CD8-positive, alpha-beta memory T cell (primary cell): ENCODE results near the gene KLHL24. TPM values are rescaled to one million over a fixed set of nuclear protein-coding genes. Genes with fewer than 3 reads are reported as not detected.

Source experiments
- CTCF ChIA-PET: fragments of 350-600 bp; sonication (Branson Sonifier 250); formaldehyde crosslinking; loops from one replicate; lab custom pipeline; 2021; ENCODE audit warnings: antibody characterized with exemption; lab: Charles Lee
- POLR2A ChIA-PET: fragments of 350-600 bp; sonication (Branson Sonifier 250); formaldehyde crosslinking; loops from one replicate; lab custom pipeline; 2021; ENCODE audit warnings: antibody characterized with exemption; lab: Charles Lee
- DNase-seq, 5 donors: peaks; one replicate each; pipeline versions ENCODE4 v3.0.0 to v3.0.0-alpha.2; 2020 to 2022; ENCODE audit warnings: mixed read lengths in 1 of 5
- H3K27ac ChIP-seq: one replicate; pipeline ENCODE4 v1.7.0; 2013; ENCODE audit warnings: low read depth, mild to moderate bottlenecking, low read length, moderate library complexity
- H3K27me3 ChIP-seq: 2 replicates; pipeline ENCODE4 v1.7.0; 2013; ENCODE audit warnings: low read length, mild to moderate bottlenecking; ENCODE audit not compliant: insufficient read depth, poor library complexity, severe bottlenecking
- H3K36me3 ChIP-seq: 2 replicates; pipeline ENCODE4 v1.7.0; 2013; ENCODE audit warnings: mild to moderate bottlenecking, low read length, moderate library complexity; ENCODE audit not compliant: insufficient read depth
- H3K4me1 ChIP-seq: 2 replicates; pipeline ENCODE4 v1.7.0; 2013; ENCODE audit warnings: mild to moderate bottlenecking, low read length, moderate library complexity; ENCODE audit not compliant: insufficient read depth
- H3K4me3 ChIP-seq: 2 replicates; pipeline ENCODE4 v1.7.0; 2013; ENCODE audit warnings: mild to moderate bottlenecking, low read length
- H3K9me3 ChIP-seq: 2 replicates; pipeline ENCODE4 v1.7.0; 2013; ENCODE audit warnings: mild to moderate bottlenecking, low read length
- H3K27ac Mint-ChIP-seq, 8 donors: one replicate each; pipeline ENCODE4 v1.8.0; 2020 to 2021; ENCODE audit warnings: mixed read lengths in 8 of 8, mild to moderate bottlenecking in 6 of 8, inconsistent platforms in 3 of 8, moderate library complexity in 3 of 8
- H3K27me3 Mint-ChIP-seq, 2 donors: one replicate each; pipeline ENCODE4 v1.8.0; 2020 to 2021; ENCODE audit warnings: mixed read lengths in 2 of 2, mild to moderate bottlenecking in 1 of 2, moderate library complexity in 1 of 2
- H3K36me3 Mint-ChIP-seq, 3 donors: one replicate each; pipeline ENCODE4 v1.8.0; 2020 to 2021; ENCODE audit warnings: mixed read lengths in 3 of 3, inconsistent platforms in 1 of 3, mild to moderate bottlenecking in 1 of 3
- H3K4me1 Mint-ChIP-seq, 3 donors: one replicate each; pipeline ENCODE4 v1.8.0; 2020 to 2021; ENCODE audit warnings: mixed read lengths in 3 of 3, inconsistent platforms in 1 of 3, mild to moderate bottlenecking in 1 of 3
- H3K4me3 Mint-ChIP-seq, 7 donors: one replicate each; pipeline ENCODE4 v1.8.0; 2020 to 2021; ENCODE audit warnings: mixed read lengths in 7 of 7, mild to moderate bottlenecking in 6 of 7, moderate library complexity in 4 of 7, inconsistent platforms in 2 of 7
- H3K9me3 Mint-ChIP-seq, 5 donors: one replicate each; pipeline ENCODE4 v1.8.0; 2020 to 2022; ENCODE audit warnings: mixed read lengths in 5 of 5, mild to moderate bottlenecking in 3 of 5, moderate library complexity in 2 of 5, inconsistent platforms in 1 of 5
- polyA plus RNA-seq: library from polyadenylated mRNA; unstranded; fragments of 300-500 nt; fragmentation: Illumina TruSeq; gene quantifications from one replicate; pipeline ENCODE4 v1.2.3, GENCODE V29; 2021
- total RNA-seq, 2 experiments: library from RNA; stranded (reverse); gene quantifications; one replicate each; pipeline ENCODE4 v1.2.3, GENCODE V29; 2021

Gene KLHL24
- total RNA-seq (10 to 100 TPM; 13.4 to 16.9 TPM), polyA plus RNA-seq (44.9 TPM)

GRCh38 chr3:183635431-183636220 is at the start of gene KLHL24:
Gene KLHL24 (plus strand): TSS chr3:183635623. CDS start chr3:183650357, 14,734 bp downstream.
- H3K27me3 Mint-ChIP-seq = no peaks in the 10 kb centered on the region
- ChIA-PET CTCF (interaction anchor here (1.1 to 1.4 kb wide), 3 partner anchors 9 to 132 kb away, joined by 3 to 5 read pairs (median 4); no protein-coding TSS in a partner anchor), POLR2A (interaction anchor here (0.7 to 2.6 kb wide), 8 partner anchors 12 to 207 kb away, joined by 3 to 39 read pairs (median 6); partner anchors contain the start of genes KLHL6, MCF2L2 and YEATS2)
- Histone ChIP-seq H3K4me3 (peak within 1 kb of the TSS; percentile 94), H3K36me3 (no peaks in the 10 kb centered on the region), H3K27ac (peak within 1 kb of the TSS; percentile 96), H3K27me3 (no peaks in the 10 kb centered on the region), H3K4me1 (peaks cover 29% of the 10 kb centered on the region), H3K9me3 (no peaks in the 10 kb centered on the region)
- peak within 1 kb of the TSS; percentile 94 to 100 (median 95) for H3K4me3 Mint-ChIP-seq
- no peaks in the 10 kb centered on the region for H3K9me3 Mint-ChIP-seq
- H3K4me1 Mint-ChIP-seq = peaks cover 23 to 40% (median 36%) of the 10 kb centered on the region in 3 donors
- H3K36me3 Mint-ChIP-seq = peaks cover 0 to 15% (median 0%) of the 10 kb centered on the region in 3 donors
- H3K27ac Mint-ChIP-seq = peak within 1 kb of the TSS; percentile 92 to 98 (median 97)
- DNase-seq = peak; percentile 83 to 93 (median 87)

GRCh38 chr3:183586477-183586876 is 48.9 kb upstream of the KLHL24 start:
- DNase-seq = peak in 1 of 5 donors; percentile 22
- ChIA-PET POLR2A (interaction anchor here (1.2 kb wide), 1 partner anchor 51 kb away, joined by 3 read pairs; no protein-coding TSS in a partner anchor), CTCF (no interaction called here)
- Mint-ChIP-seq H3K4me3 (peak overlapping the region in 5 of 7 donors; percentile 1 to 39 (median 7)), H3K27ac (peak overlapping the region in 6 of 8 donors; percentile 8 to 68 (median 48)), H3K27me3 (peaks cover 0 to 1% of the 10 kb centered on the region in 2 donors), H3K4me1 (peaks cover 21 to 38% (median 24%) of the 10 kb centered on the region in 3 donors), H3K36me3 (no peaks in the 10 kb centered on the region), H3K9me3 (no peaks in the 10 kb centered on the region)
- no peak overlapping the region for H3K4me3 ChIP-seq
- H3K27me3 ChIP-seq = no peaks in the 10 kb centered on the region
- H3K27ac ChIP-seq = no peak overlapping the region
- no peaks in the 10 kb centered on the region for H3K36me3 ChIP-seq
- H3K9me3 ChIP-seq = no peaks in the 10 kb centered on the region
- peaks cover 31% of the 10 kb centered on the region for H3K4me1 ChIP-seq

- H3K36me3 ChIP-seq = no peaks in the 10 kb centered on the region
- H3K4me3 Mint-ChIP-seq = peak overlapping the region in 3 of 7 donors; percentile 2 to 7 (median 4)
- no peak overlapping the region for H3K4me3 ChIP-seq
- H3K4me1 Mint-ChIP-seq = peaks cover 28 to 45% (median 31%) of the 10 kb centered on the region in 3 donors
- peaks cover 38% of the 10 kb centered on the region for H3K4me1 ChIP-seq
- H3K27ac Mint-ChIP-seq = peak overlapping the region in 7 of 8 donors; percentile 8 to 89 (median 72)
- no peak overlapping the region for H3K27ac ChIP-seq
- H3K27me3 ChIP-seq = no peaks in the 10 kb centered on the region
- no peaks in the 10 kb centered on the region for H3K36me3 Mint-ChIP-seq
- ChIA-PET POLR2A (no interaction called here), CTCF (interaction anchor here (0.6 to 0.7 kb wide), 2 partner anchors 42 to 477 kb away, joined by 3 read pairs; no protein-coding TSS in a partner anchor)
- no peak for DNase-seq
- H3K9me3 ChIP-seq = no peaks in the 10 kb centered on the region
- no peaks in the 10 kb centered on the region for H3K9me3 Mint-ChIP-seq
- peaks cover 0 to 1% of the 10 kb centered on the region in 2 donors for H3K27me3 Mint-ChIP-seq
Observed at GRCh38 chr3:183587336-183587735, 48.1 kb upstream of the KLHL24 start.

GRCh38 chr3:183590442-183590841 is 45.0 kb upstream of the KLHL24 start:
- DNase-seq = no peak
- Histone ChIP-seq H3K4me3 (no peak overlapping the region), H3K4me1 (peaks cover 38% of the 10 kb centered on the region), H3K27me3 (no peaks in the 10 kb centered on the region), H3K36me3 (no peaks in the 10 kb centered on the region), H3K27ac (no peak overlapping the region), H3K9me3 (no peaks in the 10 kb centered on the region)
- Mint-ChIP-seq H3K4me3 (peak overlapping the region in 1 of 7 donors; percentile 13), H3K36me3 (no peaks in the 10 kb centered on the region), H3K4me1 (peaks cover 28 to 39% (median 31%) of the 10 kb centered on the region in 3 donors), H3K9me3 (no peaks in the 10 kb centered on the region), H3K27ac (peak overlapping the region in 1 of 8 donors; percentile 27), H3K27me3 (no peaks in the 10 kb centered on the region)
- ChIA-PET POLR2A (no interaction called here), CTCF (no interaction called here)

GRCh38 chr3:183591881-183592521 is 43.4 kb upstream of the KLHL24 start:
- H3K9me3 Mint-ChIP-seq = peaks cover 0 to 8% (median 5%) of the 10 kb centered on the region in 5 donors
- ChIA-PET CTCF (interaction anchor here (0.6 to 1.3 kb wide), 12 partner anchors 12 to 138 kb away, joined by 3 to 5 read pairs (median 3); no protein-coding TSS in a partner anchor), POLR2A (no interaction called here)

GRCh38 chr3:183592821-183593220 is 42.6 kb upstream of the KLHL24 start:
- peaks cover 20% of the 10 kb centered on the region for H3K4me1 ChIP-seq
- H3K36me3 ChIP-seq = no peaks in the 10 kb centered on the region
- H3K9me3 ChIP-seq = no peaks in the 10 kb centered on the region
- Mint-ChIP-seq H3K27ac (no peak overlapping the region), H3K4me3 (no peak overlapping the region), H3K36me3 (peaks cover 0 to 12% (median 0%) of the 10 kb centered on the region in 3 donors), H3K4me1 (peaks cover 11 to 16% (median 12%) of the 10 kb centered on the region in 3 donors), H3K9me3 (peaks cover 5 to 13% (median 7%) of the 10 kb centered on the region in 5 donors), H3K27me3 (no peaks in the 10 kb centered on the region)
- CTCF ChIA-PET = interaction anchor here (0.7 to 1.3 kb wide), 8 partner anchors 12 to 137 kb away, joined by 3 to 4 read pairs (median 3); no protein-coding TSS in a partner anchor
- H3K27me3 ChIP-seq = no peaks in the 10 kb centered on the region
- POLR2A ChIA-PET = no interaction called here
- no peak overlapping the region for H3K27ac ChIP-seq
- H3K4me3 ChIP-seq = no peak overlapping the region
- DNase-seq = no peak

More at GRCh38 chr3:183591881-183592521, 43.4 kb upstream of the KLHL24 start:
- Mint-ChIP-seq H3K36me3 (peaks cover 0 to 7% (median 0%) of the 10 kb centered on the region in 3 donors), H3K4me1 (peaks cover 17 to 25% (median 18%) of the 10 kb centered on the region in 3 donors), H3K27ac (peak overlapping the region in 3 of 8 donors; percentile 37 to 72 (median 50)), H3K27me3 (no peaks in the 10 kb centered on the region), H3K4me3 (peak overlapping the region; percentile 0 to 78 (median 62))
- Histone ChIP-seq H3K9me3 (no peaks in the 10 kb centered on the region), H3K27me3 (no peaks in the 10 kb centered on the region), H3K27ac (no peak overlapping the region), H3K4me3 (no peak overlapping the region), H3K4me1 (peaks cover 28% of the 10 kb centered on the region), H3K36me3 (no peaks in the 10 kb centered on the region)
- peak in 2 of 5 donors; percentile 21 to 23 for DNase-seq

- H3K9me3 ChIP-seq = no peaks in the 10 kb centered on the region
- H3K9me3 Mint-ChIP-seq = peaks cover 13 to 25% (median 16%) of the 10 kb centered on the region in 5 donors
- no peak for DNase-seq
- peaks cover 0 to 21% (median 0%) of the 10 kb centered on the region in 3 donors for H3K36me3 Mint-ChIP-seq
- H3K27me3 Mint-ChIP-seq = no peaks in the 10 kb centered on the region
- no peaks in the 10 kb centered on the region for H3K27me3 ChIP-seq
- ChIA-PET CTCF (no interaction called here), POLR2A (no interaction called here)
- no peak overlapping the region for H3K4me3 Mint-ChIP-seq
- H3K36me3 ChIP-seq = no peaks in the 10 kb centered on the region
- H3K27ac Mint-ChIP-seq = peak overlapping the region in 1 of 8 donors; percentile 70
- H3K4me3 ChIP-seq = no peak overlapping the region
- H3K4me1 Mint-ChIP-seq = peaks cover 8 to 9% (median 9%) of the 10 kb centered on the region in 3 donors
- H3K27ac ChIP-seq = no peak overlapping the region
- H3K4me1 ChIP-seq = peaks cover 7% of the 10 kb centered on the region
Observed at GRCh38 chr3:183594636-183595035, 40.8 kb upstream of the KLHL24 start.
